HEK293 (cell line): ENCODE measurements around the gene PAK4.

ENCODE experiments used
- BCL11B ChIP-seq: fragments of 450-650 bp; formaldehyde crosslinking; IDR thresholded peaks from 2 replicates; pipeline ENCODE4 v1.5.1; 2016; ENCODE audit warnings: low read depth, missing biosample characterization, missing genetic modification characterization
- CTCF ChIP-seq: fragments of 450-650 bp; formaldehyde crosslinking; IDR thresholded peaks from 2 replicates; pipeline ENCODE4 v1.5.1; 2016; ENCODE audit warnings: missing biosample characterization, missing genetic modification characterization
- GLI4 ChIP-seq: fragments of 450-650 bp; formaldehyde crosslinking; IDR thresholded peaks from 2 replicates; pipeline ENCODE4 v1.5.1; 2016; ENCODE audit warnings: missing biosample characterization, missing genetic modification characterization
- KLF7 ChIP-seq: fragments of 450-650 bp; formaldehyde crosslinking; IDR thresholded peaks from 2 replicates; pipeline ENCODE4 v1.5.1; 2016; ENCODE audit warnings: missing biosample characterization, missing genetic modification characterization, borderline replicate concordance
- KLF8 ChIP-seq: fragments of 450-650 bp; formaldehyde crosslinking; IDR thresholded peaks from 2 replicates; pipeline ENCODE4 v1.5.1; 2016; ENCODE audit warnings: missing biosample characterization, missing genetic modification characterization
- KLF9 ChIP-seq: fragments of 450-650 bp; formaldehyde crosslinking; IDR thresholded peaks from 2 replicates; pipeline ENCODE4 v1.5.1; 2016; ENCODE audit warnings: missing biosample characterization, missing genetic modification characterization, low read depth
- PRDM1 ChIP-seq: fragments of 450-650 bp; formaldehyde crosslinking; IDR thresholded peaks from 2 replicates; pipeline ENCODE4; 2016; ENCODE audit warnings: missing biosample characterization, missing genetic modification characterization
- REPIN1 ChIP-seq: fragments of 450-650 bp; formaldehyde crosslinking; IDR thresholded peaks from 2 replicates; pipeline ENCODE4 v1.5.1; 2017; ENCODE audit warnings: missing biosample characterization, missing genetic modification characterization, low read depth
- WT1 ChIP-seq: fragments of 450-650 bp; formaldehyde crosslinking; IDR thresholded peaks from 2 replicates; pipeline ENCODE4 v1.5.1; 2016; ENCODE audit warnings: missing biosample characterization, missing genetic modification characterization
- ZBTB11 ChIP-seq: fragments of 450-650 bp; formaldehyde crosslinking; conservative IDR thresholded peaks from 2 replicates; pipeline ENCODE4 v1.5.1; 2016; ENCODE audit warnings: low read depth, missing biosample characterization, missing genetic modification characterization
- ZBTB44 ChIP-seq: fragments of 450-650 bp; IDR thresholded peaks from 2 replicates; pipeline ENCODE4 v1.5.1; 2018; ENCODE audit warnings: missing biosample characterization, mild to moderate bottlenecking, missing genetic modification characterization
- ZIC2 ChIP-seq: fragments of 450-650 bp; formaldehyde crosslinking; IDR thresholded peaks from 2 replicates; pipeline ENCODE4 v1.5.1; 2016; ENCODE audit warnings: missing biosample characterization, missing genetic modification characterization
- ZNF10 ChIP-seq: fragments of 450-650 bp; formaldehyde crosslinking; IDR thresholded peaks from 2 replicates; pipeline ENCODE4 v1.5.1; 2017; ENCODE audit warnings: missing biosample characterization, missing genetic modification characterization
- ZNF146 ChIP-seq: fragments of 450-650 bp; formaldehyde crosslinking; IDR thresholded peaks from 2 replicates; pipeline ENCODE4 v1.5.1; 2016; ENCODE audit warnings: missing biosample characterization, missing genetic modification characterization
- ZNF148 ChIP-seq: fragments of 450-650 bp; formaldehyde crosslinking; IDR thresholded peaks from 2 replicates; pipeline ENCODE4 v1.5.0; 2017; ENCODE audit warnings: missing biosample characterization, missing genetic modification characterization, borderline replicate concordance
- ZNF18 ChIP-seq: fragments of 450-650 bp; formaldehyde crosslinking; IDR thresholded peaks from 2 replicates; pipeline ENCODE4 v1.5.1; 2016; ENCODE audit warnings: missing biosample characterization, missing genetic modification characterization
- ZNF350 ChIP-seq: fragments of 450-650 bp; formaldehyde crosslinking; IDR thresholded peaks from 2 replicates; pipeline ENCODE4 v1.5.0; 2017; ENCODE audit warnings: missing biosample characterization, mild to moderate bottlenecking, missing genetic modification characterization
- ZNF394 ChIP-seq: fragments of 450-650 bp; formaldehyde crosslinking; IDR thresholded peaks from 2 replicates; pipeline ENCODE4 v1.5.1; 2016; ENCODE audit warnings: missing biosample characterization, missing genetic modification characterization, mild to moderate bottlenecking, moderate library complexity, borderline replicate concordance
- ZNF423 ChIP-seq: fragments of 450-650 bp; formaldehyde crosslinking; IDR thresholded peaks from 2 replicates; pipeline ENCODE4 v1.5.1; 2016; ENCODE audit warnings: missing biosample characterization, missing genetic modification characterization
- ZNF544 ChIP-seq: fragments of 450-650 bp; formaldehyde crosslinking; IDR thresholded peaks from 2 replicates; pipeline ENCODE4 v1.5.0; 2017; ENCODE audit warnings: missing biosample characterization, missing genetic modification characterization
- ZNF561 ChIP-seq: fragments of 450-650 bp; IDR thresholded peaks from 2 replicates; pipeline ENCODE4 v1.5.1; 2018; ENCODE audit warnings: missing biosample characterization, missing genetic modification characterization, borderline replicate concordance
- ZNF600 ChIP-seq: fragments of 450-650 bp; formaldehyde crosslinking; IDR thresholded peaks from 2 replicates; pipeline ENCODE4 v1.5.1; 2016; ENCODE audit warnings: missing biosample characterization, missing genetic modification characterization
- ZNF639 ChIP-seq: fragments of 450-650 bp; formaldehyde crosslinking; IDR thresholded peaks from 2 replicates; pipeline ENCODE4 v1.5.1; 2016; ENCODE audit warnings: missing biosample characterization, missing genetic modification characterization
- ZNF654 ChIP-seq: fragments of 450-650 bp; formaldehyde crosslinking; IDR thresholded peaks from 2 replicates; pipeline ENCODE4 v1.5.1; 2016; ENCODE audit warnings: low read depth, missing biosample characterization, missing genetic modification characterization
- ZNF843 ChIP-seq: fragments of 450-650 bp; formaldehyde crosslinking; IDR thresholded peaks from 2 replicates; pipeline ENCODE4 v1.5.1; 2016; ENCODE audit warnings: missing biosample characterization, missing genetic modification characterization
- ZXDB ChIP-seq: fragments of 450-650 bp; formaldehyde crosslinking; IDR thresholded peaks from 2 replicates; pipeline ENCODE4 v1.5.1; 2016; ENCODE audit warnings: missing biosample characterization, missing genetic modification characterization

Gene PAK4

GRCh38 chr19:39126312-39127187, 964 bp downstream of the PAK4 start (continued):
- TF ChIP-seq ZNF654 (no peak), ZNF544 (no peak), ZNF148 (tag by site-specific recombination) (no peak), ZNF843 (tag by site-specific recombination) (peak; percentile 67; the same call in 1 of the 2 replicates), ZBTB11 (peak; percentile 74), CTCF (tag by site-specific recombination) (no peak), ZNF561 (tag by site-specific recombination) (peak; percentile 71; the same call in 1 of the 2 replicates), ZBTB44 (tag by site-specific recombination) (peak; percentile 84; the same call in 1 of the 2 replicates), BCL11B (tag by site-specific recombination) (peak; percentile 86; the same call in 1 of the 2 replicates), ZNF146 (no peak), ZNF350 (tag by site-specific recombination) (no peak), ZNF639 (peak; percentile 71; the same call in 1 of the 2 replicates), WT1 (peak; percentile 79), KLF9 (tag by site-specific recombination) (peak; percentile 48; the same call in 1 of the 2 replicates), ZNF18 (tag by site-specific recombination) (peak; percentile 81), ZNF394 (tag by site-specific recombination) (peak; percentile 60; the same call in 1 of the 2 replicates), ZIC2 (tag by site-specific recombination) (peak; percentile 64), REPIN1 (peak; percentile 92; the same call in 1 of the 2 replicates), ZNF423 (tag by site-specific recombination) (0 out of 2 replicates have a peak, but pooled peaks have one; percentile 13), PRDM1 (tag by site-specific recombination) (no peak), KLF7 (peak; percentile 96), ZXDB (tag by site-specific recombination) (peak; percentile 44), KLF8 (tag by site-specific recombination) (peak; percentile 78), ZNF10 (peak; percentile 38; the same call in 1 of the 2 replicates), ZNF600 (tag by site-specific recombination) (peak; percentile 84; the same call in 1 of the 2 replicates), GLI4 (tag by site-specific recombination) (no peak)
